Activated CD4-positive, alpha-beta memory T cell treated with anti-CD3 and anti-CD28 coated beads for 36 hours (primary cell): Measurements from ENCODE around the gene CATSPERE. TPM values are rescaled to one million over a fixed set of nuclear protein-coding genes. Genes with fewer than 3 reads are reported as not detected.
"Not testable (repeated sequence)": the region's sequence is repeated elsewhere in the genome, so short reads cannot be mapped to it uniquely, and the experiment has no call there.

Source experiments
- CTCF ChIA-PET: fragments of 350-600 bp; sonication (Branson Sonifier 250); formaldehyde crosslinking; loops from one replicate; lab custom pipeline; 2021; ENCODE audit warnings: antibody characterized with exemption, inconsistent platforms; lab: Charles Lee
- POLR2A ChIA-PET: fragments of 350-600 bp; sonication (Branson Sonifier 250); formaldehyde crosslinking; loops from one replicate; lab custom pipeline; 2021; ENCODE audit warnings: antibody characterized with exemption; lab: Charles Lee
- DNase-seq: peaks from one replicate; pipeline ENCODE4 v3.0.0-alpha.2; 2020
- H3K27ac Mint-ChIP-seq: one replicate; pipeline ENCODE4 v1.8.0; 2021; ENCODE audit warnings: mixed read lengths
- H3K27me3 Mint-ChIP-seq: one replicate; pipeline ENCODE4 v1.8.0; 2021; ENCODE audit warnings: mixed read lengths
- H3K36me3 Mint-ChIP-seq: one replicate; pipeline ENCODE4 v1.8.0; 2021; ENCODE audit warnings: mixed read lengths
- H3K4me1 Mint-ChIP-seq: one replicate; pipeline ENCODE4 v1.8.0; 2021; ENCODE audit warnings: low read depth, mixed read lengths
- H3K4me3 Mint-ChIP-seq: one replicate; pipeline ENCODE4 v1.8.0; 2021; ENCODE audit warnings: mild to moderate bottlenecking, mixed read lengths
- H3K9me3 Mint-ChIP-seq: one replicate; pipeline ENCODE4 v1.8.0; 2021; ENCODE audit warnings: mixed read lengths
- intact Hi-C: fragments of 100-400 bp; cut with micrococcal nuclease; formaldehyde crosslinking; loops from one replicate; pipeline ENCODE4 v1.15.1; 2023
- total RNA-seq, 2 experiments: library from RNA; stranded (reverse); gene quantifications; one replicate each; pipeline ENCODE4 v1.2.3, GENCODE V29; 2021

The CATSPERE gene
- total RNA-seq, 2 experiments from 2014 or later, result 0.33 to 0.34 TPM

DNA sequence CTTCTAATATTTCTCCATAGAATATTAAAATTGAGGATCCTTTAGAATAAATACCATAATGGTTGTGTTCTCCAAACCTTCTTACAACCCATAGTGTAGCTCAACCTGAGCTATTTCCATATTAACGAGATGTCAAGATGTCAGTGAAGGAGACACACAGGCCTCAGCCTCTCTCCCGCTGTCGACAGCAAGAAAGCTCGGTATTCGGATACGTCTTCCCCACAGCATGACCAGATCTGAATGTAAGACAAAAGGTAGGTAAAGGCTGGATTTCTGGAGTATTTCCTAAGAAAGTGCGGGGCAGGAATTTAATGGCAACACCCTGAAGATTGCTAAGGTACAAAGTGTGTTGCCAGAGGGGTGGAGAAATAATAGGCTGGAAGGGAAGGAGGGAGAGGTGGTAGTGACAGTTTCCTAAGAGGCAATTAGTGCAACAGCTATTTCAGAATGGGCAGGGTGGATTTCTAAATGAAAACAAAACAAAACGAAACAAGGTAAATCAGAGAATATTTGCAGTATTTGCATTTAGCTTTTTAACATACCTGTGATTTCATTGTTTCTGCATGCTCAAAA lies 11.1 kb upstream of the CATSPERE start:
- H3K27me3 Mint-ChIP-seq, result no peaks in the 10 kb centered on the region
- CTCF ChIA-PET, result interaction anchor here (1.1 kb wide), 1 partner anchor 203 kb away, joined by 3 read pairs; no protein-coding TSS in a partner anchor
- H3K4me1 Mint-ChIP-seq, result peaks cover 64% of the 10 kb centered on the region

DNA sequence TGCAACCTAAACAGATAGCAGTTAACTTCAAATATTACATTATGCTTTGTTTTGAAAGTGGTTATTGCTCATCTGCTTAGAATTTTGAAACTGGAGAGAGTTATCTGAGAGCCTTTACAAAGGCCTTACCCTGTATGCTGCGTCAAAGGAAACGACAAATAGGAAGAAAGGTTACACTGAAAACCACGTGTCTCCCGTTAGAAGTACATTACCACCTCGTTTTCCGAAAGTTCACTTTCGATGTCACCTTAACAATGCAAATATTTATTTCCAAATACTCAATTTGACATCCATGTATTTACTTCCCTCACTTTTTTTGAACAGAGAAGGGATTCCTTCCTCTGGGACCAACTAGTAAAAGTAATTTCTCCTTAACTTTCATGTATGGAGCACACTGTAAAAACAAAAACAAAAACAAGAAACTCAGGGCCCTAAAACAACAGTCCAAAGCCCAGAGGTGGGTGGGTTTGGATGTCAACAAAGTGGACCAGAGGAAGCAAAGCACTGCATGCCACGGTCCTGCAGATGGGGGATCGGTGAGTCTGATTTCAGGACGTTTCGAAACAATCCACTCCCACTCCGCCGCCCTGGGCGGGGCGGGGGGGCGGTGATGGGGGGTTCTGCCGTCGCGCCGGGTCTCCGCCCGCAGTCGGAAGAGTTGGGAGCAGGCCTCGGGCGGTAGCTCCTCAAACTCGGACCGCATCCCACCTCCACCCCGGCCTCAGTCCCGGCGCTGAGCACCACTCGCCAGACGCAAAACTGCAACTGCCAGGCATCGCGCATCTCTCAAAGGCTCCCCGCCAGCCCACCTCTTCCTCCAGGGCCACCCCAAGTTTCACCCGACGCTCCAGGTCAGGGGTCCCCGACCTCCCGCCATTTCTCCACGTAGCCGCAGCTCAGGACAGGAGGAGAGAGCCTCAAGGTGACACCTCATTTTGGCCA lies 10.2 kb upstream of the CATSPERE start:
- Mint-ChIP-seq H3K27me3 (no peaks in the 10 kb centered on the region), H3K36me3 (peaks cover 29% of the 10 kb centered on the region), H3K9me3 (no peaks in the 10 kb centered on the region), H3K4me3 (peak overlapping the region; percentile 96), H3K4me1 (peaks cover 56% of the 10 kb centered on the region), H3K27ac (peak overlapping the region; percentile 97)
- intact Hi-C loops, result loop anchor here (1.0 to 5.0 kb wide), 3 partner anchors 16 to 854 kb away; no protein-coding TSS in a partner anchor
- ChIA-PET POLR2A (interaction anchor here (1.0 kb wide), 1 partner anchor 11 kb away, joined by 4 read pairs; no protein-coding TSS in a partner anchor), CTCF (interaction anchor here (0.7 to 1.1 kb wide), 2 partner anchors 11 to 203 kb away, joined by 3 read pairs; no protein-coding TSS in a partner anchor)
- peak; percentile 67 for DNase-seq

More for the DNA sequence above, 11.1 kb upstream of the CATSPERE start:
- intact Hi-C loops, result loop anchor here (1.0 to 5.0 kb wide), 3 partner anchors 15 to 853 kb away; no protein-coding TSS in a partner anchor
- no peaks in the 10 kb centered on the region for H3K9me3 Mint-ChIP-seq
- H3K36me3 Mint-ChIP-seq, result peaks cover 32% of the 10 kb centered on the region
- DNase-seq, result no peak
- H3K27ac Mint-ChIP-seq, result peak overlapping the region; percentile 97
- H3K4me3 Mint-ChIP-seq, result peak overlapping the region; percentile 96
- POLR2A ChIA-PET, result interaction anchor here (1.5 kb wide), 1 partner anchor 204 kb away, joined by 6 read pairs; no protein-coding TSS in a partner anchor

DNA sequence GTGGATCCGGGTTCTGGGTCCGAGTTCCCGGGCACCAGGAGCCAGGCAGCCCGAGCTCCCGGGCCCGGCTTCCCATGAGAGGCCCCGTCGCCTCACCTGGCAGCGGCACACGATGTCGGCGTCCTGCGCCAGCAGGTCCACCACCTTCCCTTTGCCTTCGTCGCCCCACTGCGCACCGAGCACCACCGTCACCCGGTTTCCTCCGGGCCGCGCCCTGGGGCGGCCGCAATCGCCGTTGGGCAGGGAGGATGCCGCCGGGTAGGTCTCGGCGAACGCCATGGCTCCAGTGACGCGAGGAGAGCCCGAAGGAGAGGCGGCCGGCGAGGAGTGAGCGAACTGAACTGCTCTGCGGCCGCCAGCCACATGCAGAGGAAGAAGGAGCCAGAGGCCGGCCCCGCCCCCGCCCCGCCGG lies 9.5 kb upstream of the CATSPERE start, which contains the start of gene ADSS2:
TSS of gene ADSS2 (minus strand) at position 371 of the 412 bp plus-strand sequence. CDS start at position 279, 92 bp downstream.
- peak within 1 kb of the TSS; percentile 96 for H3K4me3 Mint-ChIP-seq
- H3K9me3 Mint-ChIP-seq, result no peaks in the 10 kb centered on the region
- DNase-seq, result no peak
- peak within 1 kb of the TSS; percentile 97 for H3K27ac Mint-ChIP-seq
- H3K36me3 Mint-ChIP-seq, result peaks cover 27% of the 10 kb centered on the region
- no peaks in the 10 kb centered on the region for H3K27me3 Mint-ChIP-seq
- CTCF ChIA-PET, result interaction anchor here (0.7 kb wide), 1 partner anchor 11 kb away, joined by 3 read pairs; no protein-coding TSS in a partner anchor
- POLR2A ChIA-PET, result interaction anchor here (1.0 kb wide), 1 partner anchor 10 kb away, joined by 4 read pairs; no protein-coding TSS in a partner anchor
- intact Hi-C loops, result loop anchor here (2.0 to 5.0 kb wide), 2 partner anchors 519 to 854 kb away; no protein-coding TSS in a partner anchor
- peaks cover 49% of the 10 kb centered on the region for H3K4me1 Mint-ChIP-seq

DNA sequence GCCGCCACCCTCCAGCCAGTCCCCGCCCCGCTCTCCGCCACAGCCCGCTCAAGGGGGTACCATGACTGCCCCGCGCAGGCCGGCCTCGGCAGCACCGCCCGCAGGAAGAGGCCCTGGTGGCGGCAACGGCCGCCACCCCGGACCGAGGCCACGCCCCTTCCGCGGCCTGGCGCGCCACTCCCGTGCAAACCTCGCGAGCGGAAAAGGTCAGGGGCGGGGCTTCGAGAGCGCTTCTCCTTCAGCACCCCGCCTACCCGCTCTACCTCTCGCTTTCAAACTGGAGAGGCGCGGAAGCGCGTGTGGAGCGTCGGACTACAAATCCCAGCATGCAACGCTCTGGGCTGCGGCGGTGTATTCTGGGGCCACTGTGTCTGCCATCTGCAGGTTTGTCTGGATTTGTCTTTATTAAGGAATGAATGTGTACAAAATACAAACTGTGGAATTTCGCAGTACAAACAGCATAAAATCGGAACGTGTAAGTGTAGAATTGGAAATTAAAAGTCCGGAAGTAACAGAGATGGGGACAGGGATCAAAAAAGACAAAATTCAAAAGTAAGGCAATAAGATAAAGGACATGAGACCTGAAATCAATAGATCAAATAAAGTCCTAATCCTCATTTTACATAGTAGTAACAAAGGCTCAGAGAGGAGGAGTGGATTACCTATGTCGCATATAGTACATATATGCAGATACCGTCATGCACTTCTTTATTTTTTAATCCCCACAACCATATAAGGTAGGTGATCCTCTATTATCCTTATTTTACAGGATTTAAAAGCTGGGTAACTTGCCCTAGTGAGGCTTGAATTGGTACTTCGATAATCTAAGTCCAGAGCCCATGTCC lies 8.9 kb upstream of the CATSPERE start:
- peak; percentile 99 for DNase-seq
- intact Hi-C loops, result loop anchor here (1.0 to 5.0 kb wide), 12 partner anchors 9 to 1197 kb away; partner anchors contain the start of genes AKT3, CATSPERE, CEP170 and COX20
- POLR2A ChIA-PET, result no interaction called here
- Mint-ChIP-seq H3K4me3 (peak overlapping the region; percentile 96), H3K4me1 (peaks cover 45% of the 10 kb centered on the region), H3K36me3 (peaks cover 27% of the 10 kb centered on the region), H3K27ac (peak overlapping the region; percentile 97), H3K27me3 (no peaks in the 10 kb centered on the region), H3K9me3 (no peaks in the 10 kb centered on the region)
- CTCF ChIA-PET, result no interaction called here

DNA sequence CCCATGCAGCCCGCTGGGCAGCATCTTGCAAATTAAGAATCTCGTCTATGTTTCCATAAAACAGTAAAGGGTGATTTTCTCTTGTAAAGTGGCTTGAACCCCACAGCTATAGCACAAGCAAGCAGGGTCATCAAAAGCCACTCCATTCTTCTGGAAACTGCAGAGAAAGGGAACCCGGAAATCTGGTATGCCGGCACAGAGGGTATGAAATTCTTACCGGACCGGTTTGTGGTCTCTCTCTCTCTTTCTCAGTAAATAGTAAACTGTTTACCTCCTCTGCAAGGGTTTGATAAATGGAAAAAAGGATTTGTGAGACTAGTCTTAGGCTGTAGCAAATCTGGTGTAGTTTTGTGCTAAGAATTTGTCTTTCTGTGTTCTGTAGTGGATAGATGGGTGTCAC lies 6.7 kb upstream of the CATSPERE start:
- intact Hi-C loops, result loop anchor here (5.0 kb wide), 1 partner anchor 857 kb away; no protein-coding TSS in a partner anchor
- H3K36me3 Mint-ChIP-seq, result peaks cover 14% of the 10 kb centered on the region
- CTCF ChIA-PET, result interaction anchor here (1.6 kb wide), 1 partner anchor 149 kb away, joined by 3 read pairs; no protein-coding TSS in a partner anchor

DNA sequence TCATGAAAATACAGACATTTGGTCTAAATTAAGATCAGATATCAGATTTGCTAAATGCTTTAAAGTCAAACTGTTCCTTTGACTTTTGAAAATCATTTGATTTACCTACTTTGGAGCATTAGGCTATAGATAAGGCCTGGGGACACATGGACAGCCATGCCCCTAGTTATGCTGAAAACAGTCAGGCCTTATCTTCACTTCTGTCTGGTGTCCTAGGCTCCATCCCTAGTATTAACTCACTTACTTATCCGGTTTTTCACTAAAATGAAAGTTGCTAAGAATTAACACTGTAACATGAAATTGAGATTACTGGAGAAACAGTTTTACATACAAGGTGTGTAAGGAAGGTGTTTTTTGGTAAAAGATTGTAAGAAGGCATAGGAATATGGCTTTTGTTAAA lies 4.5 kb upstream of the CATSPERE start:
- DNase-seq, result no peak
- POLR2A ChIA-PET, result no interaction called here
- intact Hi-C loops, result no loop called here
- CTCF ChIA-PET, result no interaction called here
- Mint-ChIP-seq H3K27ac (no peak overlapping the region), H3K36me3 (peaks cover 10% of the 10 kb centered on the region), H3K4me3 (no peak overlapping the region), H3K27me3 (no peaks in the 10 kb centered on the region), H3K9me3 (peaks cover 12% of the 10 kb centered on the region), H3K4me1 (peaks cover 25% of the 10 kb centered on the region)

More for the DNA sequence above, 6.7 kb upstream of the CATSPERE start:
- Mint-ChIP-seq H3K9me3 (peaks cover 4% of the 10 kb centered on the region), H3K27me3 (no peaks in the 10 kb centered on the region), H3K27ac (no peak overlapping the region), H3K4me1 (peaks cover 28% of the 10 kb centered on the region), H3K4me3 (no peak overlapping the region)
- POLR2A ChIA-PET, result interaction anchor here (0.7 kb wide), 1 partner anchor 56 kb away, joined by 4 read pairs; no protein-coding TSS in a partner anchor
- no peak for DNase-seq

DNA sequence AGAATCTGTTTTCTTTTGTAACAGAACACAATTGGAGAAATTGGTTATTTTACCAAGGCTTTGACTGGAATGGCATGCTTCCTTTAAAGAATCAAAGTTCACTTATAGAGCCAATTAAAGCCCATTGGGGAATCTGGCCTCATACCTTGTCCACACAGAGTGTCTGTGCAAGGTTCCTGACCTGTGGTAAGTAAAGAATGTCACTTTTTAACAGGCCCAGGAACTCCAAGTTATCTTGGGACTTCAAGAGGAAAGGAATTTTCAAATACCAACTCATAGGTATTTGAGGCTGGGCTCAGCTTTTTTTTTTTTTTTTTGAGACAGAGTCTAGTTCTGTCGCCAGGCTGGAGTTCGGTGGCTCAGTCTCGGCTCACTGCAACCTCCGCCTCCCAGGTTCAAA lies 2.3 kb upstream of the CATSPERE start:
- H3K4me1 Mint-ChIP-seq, result peaks cover 12% of the 10 kb centered on the region
- no peaks in the 10 kb centered on the region for H3K27me3 Mint-ChIP-seq
- no peak overlapping the region for H3K4me3 Mint-ChIP-seq
- intact Hi-C loops, result no loop called here
- no peak for DNase-seq
- no peak overlapping the region for H3K27ac Mint-ChIP-seq
- H3K9me3 Mint-ChIP-seq, result peaks cover 12% of the 10 kb centered on the region
- ChIA-PET POLR2A (no interaction called here), CTCF (no interaction called here)
- H3K36me3 Mint-ChIP-seq, result peaks cover 10% of the 10 kb centered on the region

DNA sequence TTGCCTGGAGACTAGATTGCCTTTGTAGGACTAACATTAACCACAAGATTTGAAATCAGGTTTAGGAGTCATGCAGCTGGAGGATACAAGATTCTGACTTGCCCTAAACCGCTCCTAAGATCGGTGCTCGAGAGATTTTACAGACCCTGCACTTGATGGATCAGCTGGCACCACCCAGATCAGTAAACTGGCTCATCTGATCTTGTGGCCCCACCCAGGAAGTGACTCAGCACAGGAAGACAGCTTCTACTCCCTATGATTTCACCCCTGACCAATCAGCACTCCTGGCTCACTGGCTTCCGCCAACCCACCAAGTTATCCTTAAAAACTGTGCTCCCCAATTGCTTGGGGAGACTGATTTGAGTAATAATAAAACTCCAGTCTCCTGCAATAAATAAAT lies 876 bp upstream of the CATSPERE start:
- ChIA-PET POLR2A (no interaction called here), CTCF (no interaction called here)
- intact Hi-C loops, result no loop called here
- H3K4me3 Mint-ChIP-seq, result peak overlapping the region; percentile 46
- peaks cover 10% of the 10 kb centered on the region for H3K36me3 Mint-ChIP-seq
- DNase-seq, result peak; percentile 64
- H3K4me1 Mint-ChIP-seq, result peaks cover 12% of the 10 kb centered on the region
- H3K27ac Mint-ChIP-seq, result peak overlapping the region; percentile 42
- H3K9me3 Mint-ChIP-seq, result peaks cover 12% of the 10 kb centered on the region
- H3K27me3 Mint-ChIP-seq, result no peaks in the 10 kb centered on the region

DNA sequence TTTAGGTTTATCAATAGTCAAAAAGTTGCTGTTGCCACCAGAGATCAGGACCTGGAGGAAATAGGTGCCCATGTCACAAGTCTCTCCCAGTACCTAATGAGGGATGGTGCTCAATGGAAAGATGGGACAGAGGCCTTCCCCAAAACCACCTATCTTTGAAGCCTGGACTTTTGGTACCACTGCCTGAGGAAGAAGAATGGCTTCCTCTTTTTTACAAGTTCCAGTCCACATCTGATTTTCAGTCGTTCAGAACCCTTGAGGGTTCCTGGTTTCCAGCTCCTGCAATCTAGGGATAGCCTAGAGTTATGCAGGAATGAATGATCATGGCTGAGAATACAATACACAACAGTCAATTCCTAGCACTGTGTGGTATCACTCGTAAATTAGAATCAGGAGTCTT lies 5.7 kb downstream of the CATSPERE start:
- Mint-ChIP-seq H3K4me1 (no peaks in the 10 kb centered on the region), H3K27me3 (no peaks in the 10 kb centered on the region), H3K27ac (no peak overlapping the region), H3K36me3 (no peaks in the 10 kb centered on the region), H3K9me3 (no peaks in the 10 kb centered on the region), H3K4me3 (no peak overlapping the region)
- no peak for DNase-seq
- CTCF ChIA-PET, result no interaction called here
- POLR2A ChIA-PET, result no interaction called here
- intact Hi-C loops, result no loop called here

DNA sequence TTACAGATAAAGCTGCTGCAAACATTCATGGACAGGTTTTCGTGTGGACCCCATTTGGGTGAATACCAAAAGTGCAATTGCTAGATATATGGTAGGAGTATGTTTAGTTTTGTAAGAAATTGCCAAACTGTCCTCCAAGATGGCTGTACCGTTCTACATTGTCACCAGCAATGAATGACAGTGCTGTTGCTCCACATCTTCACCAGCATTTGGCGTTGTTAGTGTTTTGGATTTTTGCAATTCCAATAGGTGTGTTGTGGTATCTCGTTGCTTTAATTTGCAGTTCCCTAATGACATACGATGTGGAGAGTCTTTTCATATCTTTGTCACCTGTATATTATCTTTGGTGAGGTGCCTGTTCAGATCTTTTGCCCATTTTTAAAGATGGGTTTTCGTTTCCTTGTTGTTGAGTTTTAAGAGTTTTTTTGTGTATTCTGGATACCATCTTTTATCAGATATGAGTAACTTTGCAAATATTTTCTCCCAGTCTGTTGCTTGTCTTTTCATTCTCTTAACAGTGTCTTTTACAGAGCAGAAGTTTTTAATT lies 12.1 kb downstream of the CATSPERE start:
- POLR2A ChIA-PET, result no interaction called here
- DNase-seq, result no peak

DNA sequence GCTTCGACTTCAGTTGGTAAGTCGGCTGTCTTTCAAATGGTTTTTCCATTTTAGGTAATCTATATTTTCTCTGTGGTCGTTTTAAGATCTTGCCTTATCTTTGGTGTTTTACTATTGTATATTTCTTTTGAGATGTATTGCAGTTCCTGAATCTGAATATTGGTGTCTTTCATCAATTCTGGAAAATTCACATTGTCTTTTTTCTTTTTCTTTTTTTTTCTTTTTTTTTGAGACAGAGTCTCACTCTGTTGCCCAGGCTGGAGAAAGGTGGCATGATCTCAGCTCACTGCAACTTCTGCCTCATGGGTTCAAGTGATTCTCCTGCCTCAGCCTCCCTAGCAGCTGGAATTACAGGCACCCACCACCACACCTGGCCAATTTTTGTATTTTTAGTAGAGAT lies 23.9 kb downstream of the CATSPERE start:
- CTCF ChIA-PET, H3K27ac Mint-ChIP-seq, H3K27me3 Mint-ChIP-seq, POLR2A ChIA-PET, H3K4me3 Mint-ChIP-seq, H3K36me3 Mint-ChIP-seq, intact Hi-C loops, H3K9me3 Mint-ChIP-seq, H3K4me1 Mint-ChIP-seq, DNase-seq: not testable (repeated sequence)

More for the DNA sequence above, 12.1 kb downstream of the CATSPERE start:
- CTCF ChIA-PET, result no interaction called here
- Mint-ChIP-seq H3K27ac (no peak overlapping the region), H3K4me3 (no peak overlapping the region), H3K4me1 (no peaks in the 10 kb centered on the region), H3K9me3 (peaks cover 5% of the 10 kb centered on the region), H3K27me3 (no peaks in the 10 kb centered on the region), H3K36me3 (no peaks in the 10 kb centered on the region)
- intact Hi-C loops, result no loop called here
